ENCODE data around the gene C10orf90. TPM values are rescaled to one million over a fixed set of nuclear protein-coding genes. Genes with fewer than 3 reads are reported as not detected.

Gene C10orf90
- total RNA-seq, 2 donors from 2014 or later: not detected

DNA sequence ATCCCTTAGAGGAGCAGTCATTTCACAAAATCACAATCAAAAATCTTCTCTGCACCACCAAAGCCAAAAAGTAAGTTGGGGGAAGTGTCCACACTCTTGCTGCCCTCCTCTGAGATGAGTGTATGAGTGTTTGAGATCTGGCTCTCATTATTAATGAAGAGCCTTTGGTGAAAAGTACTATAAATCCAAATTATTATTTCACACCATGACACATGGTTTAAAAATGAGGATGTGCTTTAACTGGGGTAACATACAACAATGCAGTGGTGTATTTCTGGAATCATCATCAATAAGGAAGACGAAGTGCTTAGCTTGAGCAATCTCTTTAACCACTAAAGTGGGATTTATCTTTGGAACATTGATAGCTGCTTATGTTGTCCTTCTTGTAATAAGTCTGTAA, 168.1 kb downstream of the C10orf90 start:
- Mint-ChIP-seq H3K36me3 (no peaks in the 10 kb centered on the region), H3K27me3 (no peaks in the 10 kb centered on the region), H3K4me1 (ENCODE audit: low read depth in 2 of 2) (no peaks in the 10 kb centered on the region), H3K4me3 (no peak overlapping the region), H3K27ac (no peak overlapping the region), H3K9me3 (no peaks in the 10 kb centered on the region)
- ATAC-seq (no peak), DNase-seq (ENCODE audit: low spot score) (no peak)

DNA sequence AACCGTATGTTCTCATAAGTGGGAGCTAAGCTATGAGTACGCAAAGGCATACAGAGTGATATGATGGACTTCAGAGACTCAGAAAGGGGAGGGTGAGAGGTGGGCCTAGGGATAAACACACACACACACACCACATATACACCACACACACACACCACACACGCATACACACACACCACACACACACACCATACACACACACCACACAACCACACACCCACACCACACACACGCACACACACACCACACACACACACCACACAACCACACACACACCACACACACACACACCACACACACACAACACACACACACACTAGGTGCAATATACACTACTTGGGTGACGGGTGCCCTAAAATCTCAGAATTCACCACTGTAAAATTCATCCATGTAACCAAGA, 168.7 kb downstream of the C10orf90 start:
- no peak overlapping the region for H3K4me3 Mint-ChIP-seq
- ATAC-seq (no peak), DNase-seq (ENCODE audit: low spot score) (no peak)
- no peaks in the 10 kb centered on the region for H3K9me3 Mint-ChIP-seq
- H3K27ac Mint-ChIP-seq: no peak overlapping the region
- peaks cover 0 to 4% of the 10 kb centered on the region in 2 donors for H3K27me3 Mint-ChIP-seq
- H3K4me1 Mint-ChIP-seq (ENCODE audit: low read depth in 2 of 2): no peaks in the 10 kb centered on the region
- no peaks in the 10 kb centered on the region for H3K36me3 Mint-ChIP-seq

DNA sequence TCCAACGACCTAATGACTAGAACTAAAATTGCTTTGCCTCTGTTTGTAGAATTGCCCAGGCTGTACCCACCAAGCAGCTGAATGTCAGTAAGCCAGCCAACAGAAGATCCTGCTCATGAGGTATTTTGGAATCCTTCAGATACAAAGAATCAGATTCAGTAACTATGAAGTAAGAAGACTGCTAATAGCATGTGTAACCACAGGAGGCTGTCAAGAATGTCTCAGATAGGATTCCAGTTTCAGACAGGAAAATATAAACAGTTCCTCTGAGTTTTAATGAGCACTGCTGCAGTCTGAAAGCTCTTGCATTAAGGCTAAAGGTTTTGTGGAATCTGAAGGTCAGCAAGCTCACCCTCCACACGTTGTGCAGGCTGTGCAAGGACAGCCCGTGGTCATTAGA, 169.6 kb downstream of the C10orf90 start:
- Mint-ChIP-seq H3K4me1 (ENCODE audit: low read depth in 2 of 2) (no peaks in the 10 kb centered on the region), H3K27me3 (peaks cover 0 to 5% of the 10 kb centered on the region in 2 donors), H3K27ac (no peak overlapping the region), H3K36me3 (no peaks in the 10 kb centered on the region), H3K4me3 (no peak overlapping the region), H3K9me3 (no peaks in the 10 kb centered on the region)
- DNase-seq (ENCODE audit: low spot score): no peak
- ATAC-seq: no peak

DNA sequence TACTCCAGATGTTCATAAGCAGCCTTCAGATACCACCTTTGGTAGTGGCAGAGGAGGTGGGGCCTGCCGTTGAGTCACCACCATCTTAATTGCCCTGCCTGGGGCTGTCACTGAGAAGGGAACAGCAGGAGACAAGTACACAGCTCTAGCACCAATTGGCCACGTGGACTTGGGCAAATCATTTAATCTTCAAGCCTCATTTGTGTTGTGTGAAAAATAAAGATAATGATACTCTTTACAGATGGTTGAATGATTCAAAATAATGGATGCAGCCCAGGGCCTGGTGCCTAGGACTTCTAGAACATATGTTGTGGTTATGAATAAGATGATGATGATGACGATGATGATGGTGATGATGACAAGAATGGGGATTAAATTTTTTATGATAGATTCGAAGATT, 170.3 kb downstream of the C10orf90 start:
- H3K9me3 Mint-ChIP-seq: no peaks in the 10 kb centered on the region
- peaks cover 0 to 5% of the 10 kb centered on the region in 2 donors for H3K27me3 Mint-ChIP-seq
- H3K4me3 Mint-ChIP-seq: no peak overlapping the region
- no peak for ATAC-seq
- no peaks in the 10 kb centered on the region for H3K4me1 Mint-ChIP-seq (ENCODE audit: low read depth in 2 of 2)
- H3K36me3 Mint-ChIP-seq: no peaks in the 10 kb centered on the region
- no peak for DNase-seq (ENCODE audit: low spot score)
- H3K27ac Mint-ChIP-seq: no peak overlapping the region

DNA sequence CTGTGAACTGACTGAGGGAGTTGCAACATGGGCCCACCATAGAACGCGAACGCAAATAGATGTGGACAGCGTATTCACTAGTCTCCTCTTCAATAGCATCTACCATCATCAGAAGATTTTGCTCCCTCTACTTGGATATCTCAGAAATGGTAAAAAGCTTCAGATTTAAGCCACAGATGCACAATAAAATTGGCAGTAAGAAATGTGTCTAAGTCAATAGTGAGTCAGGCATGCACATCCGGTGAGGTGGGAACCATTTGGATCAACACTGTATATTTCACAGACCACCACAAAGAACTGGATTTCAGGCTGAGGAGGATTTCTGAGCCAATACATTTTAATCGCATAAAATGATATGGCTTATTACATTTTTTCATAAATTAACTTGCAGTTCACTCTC, 170.7 kb downstream of the C10orf90 start:
- DNase-seq (ENCODE audit: low spot score): no peak
- no peak overlapping the region for H3K4me3 Mint-ChIP-seq
- H3K27me3 Mint-ChIP-seq: peaks cover 0 to 5% of the 10 kb centered on the region in 2 donors
- no peaks in the 10 kb centered on the region for H3K4me1 Mint-ChIP-seq (ENCODE audit: low read depth in 2 of 2)
- ATAC-seq: no peak
- H3K36me3 Mint-ChIP-seq: no peaks in the 10 kb centered on the region
- no peaks in the 10 kb centered on the region for H3K9me3 Mint-ChIP-seq
- H3K27ac Mint-ChIP-seq: no peak overlapping the region

DNA sequence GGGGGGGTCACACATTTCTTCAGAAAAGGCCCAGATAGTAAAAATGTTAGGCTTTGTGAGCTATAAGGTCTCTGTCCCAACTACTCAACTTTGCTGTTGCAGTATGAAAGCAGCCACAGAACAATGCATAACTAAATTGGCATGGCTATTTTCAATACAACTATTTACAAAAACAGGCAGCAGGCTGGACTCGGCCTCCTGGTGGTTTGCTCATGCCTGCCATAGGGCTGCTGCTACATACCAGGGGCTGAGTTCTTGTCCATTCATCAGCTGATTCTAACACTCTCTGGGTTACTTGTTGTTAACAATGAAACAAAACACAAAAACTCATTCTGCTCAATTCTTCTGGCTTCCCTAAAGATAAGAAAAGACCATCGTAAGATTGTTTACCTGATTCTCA, 172.8 kb downstream of the C10orf90 start:
- ATAC-seq (no peak), DNase-seq (ENCODE audit: low spot score) (no peak)
- Mint-ChIP-seq H3K4me1 (ENCODE audit: low read depth in 2 of 2) (no peaks in the 10 kb centered on the region), H3K27ac (no peak overlapping the region), H3K27me3 (peaks cover 0 to 5% of the 10 kb centered on the region in 2 donors), H3K9me3 (no peaks in the 10 kb centered on the region), H3K4me3 (no peak overlapping the region), H3K36me3 (no peaks in the 10 kb centered on the region)

DNA sequence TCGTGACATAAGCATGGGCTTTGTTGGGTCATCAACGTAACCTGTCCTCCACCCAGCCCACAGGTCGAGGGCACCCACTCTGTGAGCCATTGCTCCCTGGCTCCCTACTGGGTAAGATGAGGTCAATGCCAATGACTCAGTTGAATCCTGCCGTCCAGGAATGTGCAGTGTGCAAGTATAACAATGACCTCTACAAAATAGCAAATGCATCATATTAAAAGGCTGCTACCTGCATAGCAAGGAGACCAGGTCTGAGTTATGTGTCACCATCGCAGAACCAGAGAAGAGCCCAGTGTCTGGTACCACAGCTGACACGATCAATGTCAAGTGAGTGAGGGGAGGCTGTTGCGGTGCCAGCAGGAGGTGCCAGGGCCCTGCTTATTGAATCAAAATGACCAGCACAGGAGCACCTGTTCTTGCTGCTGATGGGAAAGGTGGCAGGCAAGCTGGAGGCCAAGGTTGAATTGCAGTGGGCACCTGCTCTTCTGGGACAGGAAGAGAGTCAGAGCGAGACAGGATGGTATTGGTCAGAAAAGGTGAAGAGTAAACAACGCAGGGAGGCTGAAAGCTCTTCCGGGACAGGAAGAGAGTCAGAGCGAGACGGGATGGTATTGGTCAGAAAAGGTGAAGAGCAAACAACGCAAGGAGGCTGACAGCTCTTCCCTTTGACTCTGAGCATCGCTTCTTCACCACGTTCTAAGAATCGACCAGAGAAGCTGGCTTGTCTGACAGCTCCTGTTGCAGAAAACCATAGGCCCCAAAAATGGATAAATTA, 173.5 kb downstream of the C10orf90 start:
- Mint-ChIP-seq H3K4me3 (no peak overlapping the region), H3K9me3 (no peaks in the 10 kb centered on the region), H3K27ac (no peak overlapping the region), H3K4me1 (ENCODE audit: low read depth in 2 of 2) (no peaks in the 10 kb centered on the region), H3K27me3 (peaks cover 0 to 5% of the 10 kb centered on the region in 2 donors), H3K36me3 (no peaks in the 10 kb centered on the region)
- ATAC-seq: no peak
- DNase-seq (ENCODE audit: low spot score): no peak

DNA sequence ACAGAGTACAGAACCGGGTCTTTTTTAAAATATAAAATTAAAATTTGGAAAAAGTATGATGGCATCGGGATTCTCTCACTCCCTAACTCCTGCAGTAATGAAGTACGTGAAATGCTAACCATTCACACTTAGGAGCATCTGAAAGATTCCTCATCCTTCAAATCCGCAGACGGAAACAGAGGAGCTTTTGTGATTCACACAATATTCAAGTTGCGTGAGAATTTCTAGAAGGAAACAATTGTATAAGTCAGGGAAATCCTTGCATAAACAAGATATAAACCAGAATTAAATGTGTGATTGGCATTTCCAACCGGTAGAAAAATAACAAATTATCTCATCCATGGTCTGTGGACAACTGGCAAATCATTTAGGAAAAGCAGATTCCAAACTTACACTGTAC, 179.0 kb downstream of the C10orf90 start:
- DNase-seq (ENCODE audit: low spot score) (no peak), ATAC-seq (no peak)
- peaks cover 3% of the 10 kb centered on the region for H3K9me3 Mint-ChIP-seq

DNA sequence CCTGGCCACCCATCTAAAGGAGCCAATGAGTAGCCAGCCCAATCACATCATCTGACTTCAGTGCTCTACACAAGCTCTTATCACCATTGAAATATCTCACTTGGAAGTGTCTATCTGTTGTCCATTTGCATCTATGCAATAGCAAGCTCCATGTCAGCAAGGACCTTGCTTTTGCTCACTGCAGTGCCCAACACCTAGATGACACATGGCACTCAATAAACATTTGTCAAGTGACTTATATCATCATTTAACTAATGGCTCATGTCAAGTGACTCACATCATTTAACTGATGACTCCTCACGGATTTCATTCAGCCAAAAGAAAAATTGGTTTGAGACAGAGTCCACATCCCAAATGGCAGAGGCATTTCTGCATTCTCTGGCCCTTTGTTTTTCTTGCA, 189.3 kb downstream of the C10orf90 start:
- no peak for DNase-seq (ENCODE audit: low spot score)
- no peak overlapping the region for H3K4me3 Mint-ChIP-seq
- no peak for ATAC-seq

More for the DNA sequence above, 179.0 kb downstream of the C10orf90 start:
- Mint-ChIP-seq H3K27me3 (peaks cover 9 to 23% of the 10 kb centered on the region in 2 donors), H3K36me3 (peaks cover 6% of the 10 kb centered on the region), H3K4me3 (no peak overlapping the region), H3K27ac (no peak overlapping the region), H3K4me1 (ENCODE audit: low read depth in 2 of 2) (no peaks in the 10 kb centered on the region)

DNA sequence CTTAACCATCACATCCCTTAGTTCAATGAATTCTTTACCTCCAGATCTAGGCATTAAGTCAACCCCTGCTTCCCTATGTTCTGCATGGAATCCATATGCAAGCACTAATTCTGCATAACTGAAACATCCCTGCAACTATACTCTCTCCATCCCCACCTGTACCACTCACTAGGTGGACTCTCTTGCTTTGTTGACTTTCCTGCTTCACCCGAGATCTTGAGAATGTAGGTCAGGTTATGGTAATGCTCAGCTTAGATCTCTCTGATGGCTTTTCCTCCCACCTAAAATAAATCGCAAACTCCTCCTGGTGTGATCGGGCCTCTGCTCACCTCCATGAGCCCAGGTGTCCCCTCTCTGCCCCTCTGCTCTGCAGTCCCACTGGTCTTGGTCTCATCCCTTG, 189.8 kb downstream of the C10orf90 start:
- H3K9me3 Mint-ChIP-seq: no peaks in the 10 kb centered on the region
- H3K36me3 Mint-ChIP-seq: no peaks in the 10 kb centered on the region
- H3K4me1 Mint-ChIP-seq (ENCODE audit: low read depth in 2 of 2): no peaks in the 10 kb centered on the region
- H3K4me3 Mint-ChIP-seq: no peak overlapping the region
- DNase-seq (ENCODE audit: low spot score) (no peak), ATAC-seq (no peak)
- H3K27ac Mint-ChIP-seq: no peak overlapping the region
- H3K27me3 Mint-ChIP-seq: peaks cover 27 to 28% of the 10 kb centered on the region in 2 donors

More for the DNA sequence above, 189.3 kb downstream of the C10orf90 start:
- Mint-ChIP-seq H3K9me3 (no peaks in the 10 kb centered on the region), H3K36me3 (no peaks in the 10 kb centered on the region), H3K4me1 (ENCODE audit: low read depth in 2 of 2) (no peaks in the 10 kb centered on the region), H3K27ac (no peak overlapping the region), H3K27me3 (peaks cover 24 to 28% of the 10 kb centered on the region in 2 donors)

DNA sequence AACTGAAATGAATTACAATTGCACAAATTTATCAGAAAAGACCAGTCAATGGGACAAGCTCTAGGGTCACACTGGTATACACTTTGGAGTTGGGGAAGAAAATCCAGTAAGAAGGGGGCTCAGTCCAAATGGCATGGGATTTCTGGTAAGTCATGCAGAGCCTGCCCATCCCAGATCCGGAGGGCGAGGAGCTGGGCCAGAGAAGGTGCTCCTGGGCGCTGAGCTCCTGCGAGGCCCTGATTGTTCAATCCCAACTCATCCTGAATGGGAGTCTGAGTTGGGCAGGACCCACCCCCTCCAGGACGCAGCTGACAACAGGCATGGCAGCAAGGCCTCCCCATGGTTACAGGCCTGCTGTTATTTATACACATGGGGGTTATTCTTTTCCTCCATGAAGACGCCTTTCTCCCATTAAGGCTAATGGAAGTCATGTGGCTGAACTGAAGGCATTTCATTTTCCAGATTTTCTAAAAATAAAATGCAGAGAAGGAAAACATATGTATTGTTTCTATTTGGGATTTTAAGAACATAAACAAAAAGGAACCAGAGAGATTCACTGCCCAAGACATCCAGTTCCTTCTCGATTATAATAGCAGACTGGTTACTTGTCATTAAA, 191.1 kb downstream of the C10orf90 start:
- no peaks in the 10 kb centered on the region for H3K4me1 Mint-ChIP-seq (ENCODE audit: low read depth in 2 of 2)
- no peak for DNase-seq (ENCODE audit: low spot score)
- peaks cover 27 to 28% of the 10 kb centered on the region in 2 donors for H3K27me3 Mint-ChIP-seq
- no peak overlapping the region for H3K4me3 Mint-ChIP-seq
- H3K36me3 Mint-ChIP-seq: no peaks in the 10 kb centered on the region
- no peaks in the 10 kb centered on the region for H3K9me3 Mint-ChIP-seq
- ATAC-seq: no peak
- no peak overlapping the region for H3K27ac Mint-ChIP-seq

DNA sequence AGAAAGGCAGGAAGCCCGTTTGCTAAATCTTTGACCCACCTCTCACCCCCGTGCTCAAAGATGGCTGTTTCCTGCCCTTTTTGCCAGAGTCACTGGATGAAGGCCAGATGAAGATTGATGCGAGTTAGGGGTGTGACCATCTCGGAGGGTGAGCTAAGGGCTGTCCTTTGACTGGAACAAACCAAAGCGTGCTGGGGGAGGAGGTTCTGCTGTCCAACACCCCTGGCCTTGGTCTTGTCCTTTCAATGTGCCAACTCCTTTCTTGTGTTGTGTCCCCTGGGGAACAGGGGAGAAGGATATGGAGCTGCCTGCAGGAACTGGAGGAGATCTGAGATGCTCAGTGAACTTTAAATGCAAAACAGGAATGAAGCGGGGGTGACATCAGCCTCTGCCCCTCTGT, 191.9 kb downstream of the C10orf90 start:
- Mint-ChIP-seq H3K4me3 (no peak overlapping the region), H3K27ac (no peak overlapping the region), H3K36me3 (no peaks in the 10 kb centered on the region), H3K9me3 (no peaks in the 10 kb centered on the region), H3K4me1 (ENCODE audit: low read depth in 2 of 2) (no peaks in the 10 kb centered on the region), H3K27me3 (peaks cover 26 to 33% of the 10 kb centered on the region in 2 donors)
- no peak for ATAC-seq
- no peak for DNase-seq (ENCODE audit: low spot score)

DNA sequence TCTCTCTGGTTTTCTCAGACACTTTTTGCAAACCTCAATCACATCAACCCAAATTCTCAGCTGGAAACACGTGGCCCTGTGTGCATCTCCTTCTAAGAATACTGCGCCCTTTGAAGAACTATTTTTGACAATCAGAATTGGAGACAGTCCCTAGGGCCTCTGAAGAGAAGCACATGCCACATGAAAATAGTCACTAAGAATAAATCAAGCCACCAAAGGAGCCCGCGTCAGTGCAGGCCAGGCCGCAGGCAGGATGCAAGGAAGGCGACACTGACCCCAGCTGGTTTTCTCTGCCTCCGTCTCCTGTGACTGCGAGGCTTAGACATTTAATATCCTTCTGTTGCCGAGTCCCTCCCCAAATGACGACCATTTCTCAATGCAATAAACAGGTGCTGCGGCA, 194.2 kb downstream of the C10orf90 start:
- no peak overlapping the region for H3K4me3 Mint-ChIP-seq
- DNase-seq (ENCODE audit: low spot score) (no peak), ATAC-seq (no peak)
- no peaks in the 10 kb centered on the region for H3K36me3 Mint-ChIP-seq
- H3K4me1 Mint-ChIP-seq (ENCODE audit: low read depth in 2 of 2): peaks cover 0 to 2% of the 10 kb centered on the region in 2 donors
- H3K9me3 Mint-ChIP-seq: no peaks in the 10 kb centered on the region
- peaks cover 28 to 34% of the 10 kb centered on the region in 2 donors for H3K27me3 Mint-ChIP-seq
- H3K27ac Mint-ChIP-seq: no peak overlapping the region

DNA sequence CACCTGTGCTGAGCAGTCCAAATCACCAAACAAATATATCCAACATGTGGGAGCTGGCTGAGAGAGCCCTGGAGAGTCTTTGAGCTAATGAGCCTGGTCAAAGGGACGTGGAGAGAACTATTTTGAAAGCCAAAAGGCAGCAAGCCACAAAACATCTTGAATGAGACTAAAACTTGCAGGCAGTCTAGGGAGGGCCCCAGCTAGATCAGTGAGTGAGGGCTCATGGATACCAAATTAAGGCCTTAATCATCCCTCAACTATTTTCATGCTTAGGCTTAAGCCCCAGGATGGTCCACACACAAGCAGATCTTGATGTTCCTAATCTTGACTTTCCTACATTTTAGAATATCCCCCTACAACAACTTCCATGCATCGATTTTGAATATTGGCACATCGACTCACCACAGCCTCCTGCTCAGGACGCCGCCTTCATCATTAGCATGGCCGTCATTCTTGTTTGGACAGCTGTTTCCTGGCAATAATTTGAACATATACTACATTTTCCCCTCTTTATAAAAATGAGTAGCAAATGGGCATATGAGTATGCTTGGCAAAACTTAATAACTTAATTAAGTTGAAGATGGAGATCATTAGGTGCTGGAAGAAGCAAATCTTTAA, 195.3 kb downstream of the C10orf90 start:
- H3K4me1 Mint-ChIP-seq (ENCODE audit: low read depth in 2 of 2): peaks cover 8 to 12% of the 10 kb centered on the region in 2 donors
- peaks cover 30 to 35% of the 10 kb centered on the region in 2 donors for H3K27me3 Mint-ChIP-seq
- H3K27ac Mint-ChIP-seq: no peak overlapping the region
- H3K9me3 Mint-ChIP-seq: peaks cover 4% of the 10 kb centered on the region
- no peaks in the 10 kb centered on the region for H3K36me3 Mint-ChIP-seq
- H3K4me3 Mint-ChIP-seq: no peak overlapping the region
- ATAC-seq: no peak
- DNase-seq (ENCODE audit: low spot score): no peak

Measured in natural killer cell treated with Interleukin-12 subunit alpha and Interleukin-12 subunit beta and Interleukin-15 and Interleukin-18, amount 100 ng/mL, for 72 hours (primary cell).